DND-41 (cell line): ENCODE data around the gene SPRN.
A peak's percentile ranks its signal among the peaks of the same experiment; 100 is the strongest.
"Not testable (repeated sequence)": the region's sequence is repeated elsewhere in the genome, so short reads cannot be mapped to it uniquely, and the experiment has no call there.

Source experiments
- ATAC-seq: fragments of 200-7000 bp; cut with Tn5 transposase; 3 replicates; pipeline ENCODE4 v1.9.1; 2021; ENCODE audit warnings: low read depth; ENCODE audit not compliant: insufficient read depth
- DNase-seq: peaks from one replicate; pipeline ENCODE4 v3.0.0-alpha.2; 2020
- H2AFZ ChIP-seq: 2 replicates; pipeline ENCODE4 v1.6.0; 2012; ENCODE audit warnings: low read depth, low read length
- H3K27ac ChIP-seq: 2 replicates; pipeline ENCODE4 v1.5.1; 2012; ENCODE audit warnings: low read length, inconsistent platforms
- H3K27me3 ChIP-seq: fragments of 200-600 bp; sonication (generic); 2 replicates; pipeline ENCODE4 v1.6.0; 2012; ENCODE audit warnings: low read length, mild to moderate bottlenecking, inconsistent platforms; ENCODE audit not compliant: insufficient read depth, poor library complexity
- H3K36me3 ChIP-seq: 2 replicates; pipeline ENCODE4 v1.5.1; 2012; ENCODE audit warnings: low read length, inconsistent platforms; ENCODE audit not compliant: insufficient read depth
- H3K4me1 ChIP-seq: 2 replicates; pipeline ENCODE4 v1.5.1; 2012; ENCODE audit warnings: mild to moderate bottlenecking, low read length; ENCODE audit not compliant: insufficient read depth
- H3K4me2 ChIP-seq: 2 replicates; pipeline ENCODE4 v1.6.0; 2012; ENCODE audit warnings: mild to moderate bottlenecking, moderate library complexity, low read length, inconsistent platforms; ENCODE audit not compliant: insufficient read depth
- H3K4me3 ChIP-seq, 2 experiments: fragments of 200-600 bp in 1 of 2; shearing (Covaris generic) in 1 of 2; 2 replicates each; pipeline ENCODE4 v1.5.1; 2012 to 2016; ENCODE audit warnings: inconsistent platforms in 2 of 2, low read length in 2 of 2, mild to moderate bottlenecking in 2 of 2, low read depth in 1 of 2, moderate library complexity in 1 of 2
- H3K79me2 ChIP-seq: 2 replicates; pipeline ENCODE4 v1.6.0; 2012; ENCODE audit warnings: low read length, inconsistent platforms; ENCODE audit not compliant: insufficient read depth
- H3K9ac ChIP-seq: 2 replicates; pipeline ENCODE4 v1.6.0; 2012; ENCODE audit warnings: low read depth, mild to moderate bottlenecking, inconsistent platforms, low read length, moderate library complexity
- H3K9me3 ChIP-seq: 2 replicates; pipeline ENCODE4 v1.5.1; 2012; ENCODE audit warnings: low read length, moderate library complexity, mild to moderate bottlenecking, inconsistent platforms; ENCODE audit not compliant: insufficient read depth, severe bottlenecking
- H4K20me1 ChIP-seq: 2 replicates; pipeline ENCODE4 v1.6.0; 2012; ENCODE audit warnings: low read length; ENCODE audit not compliant: insufficient read depth
- CTCF ChIP-seq: IDR thresholded peaks from 2 replicates; pipeline ENCODE4 v1.5.1; 2012; ENCODE audit warnings: borderline replicate concordance, low read length, moderate library complexity, mild to moderate bottlenecking; ENCODE audit not compliant: poor library complexity, severe bottlenecking; ENCODE audit errors: extremely low read depth
- EZH2 ChIP-seq: IDR thresholded peaks from 3 replicates; pipeline ENCODE4 v1.6.1; 2012; ENCODE audit warnings: borderline replicate concordance, low read depth, mild to moderate bottlenecking, moderate library complexity, low read length, inconsistent platforms; ENCODE audit not compliant: severe bottlenecking

Gene SPRN

DNA sequence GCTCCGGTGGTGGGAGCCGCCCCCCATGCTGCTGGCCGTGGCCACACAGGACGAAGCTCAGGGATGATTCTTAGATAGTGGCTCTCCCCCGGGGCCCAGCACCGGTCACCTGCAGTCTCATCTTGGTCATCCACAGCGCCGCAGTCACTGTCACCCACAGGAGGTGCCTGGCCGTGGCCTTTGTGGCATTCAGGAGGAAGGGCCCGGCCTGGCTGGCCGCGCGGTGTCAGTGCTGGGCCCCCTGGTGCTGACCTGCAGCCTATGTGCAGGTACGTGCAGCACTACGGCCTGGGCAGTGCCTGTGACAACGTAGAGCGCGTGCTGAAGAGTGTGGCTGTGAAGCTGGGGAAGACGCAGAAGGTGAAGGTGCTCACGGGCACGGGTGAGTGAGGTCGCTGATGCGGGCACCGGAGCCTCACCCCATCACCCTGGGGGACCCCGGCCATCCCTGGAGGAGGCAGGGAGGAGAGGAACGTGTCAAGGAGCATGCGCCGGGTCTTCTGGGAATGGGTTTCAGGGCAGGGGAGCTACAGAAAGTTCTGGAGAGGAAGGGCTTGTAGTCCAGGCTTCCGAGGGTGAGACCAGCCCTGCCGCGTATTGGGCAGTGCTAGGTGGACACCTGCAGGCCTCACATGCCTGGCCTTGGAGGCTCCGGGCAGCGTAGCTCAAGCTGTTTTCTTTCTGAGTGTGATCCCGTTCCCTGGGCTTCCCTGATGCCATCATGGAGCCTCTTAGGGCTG lies 5.0 kb downstream of the SPRN start:
- ATAC-seq (peak; percentile 15; the same call in 1 of the 3 replicates), DNase-seq (no peak)
- Histone ChIP-seq H3K4me2 (no peak overlapping the region), H3K9ac (no peak overlapping the region), H3K9me3 (peaks cover 31% of the 10 kb centered on the region), H2AFZ (no peak overlapping the region), H4K20me1 (no peaks in the 10 kb centered on the region; the same call in 1 of the 2 replicates), H3K4me1 (no peaks in the 10 kb centered on the region), H3K27me3 (no peaks in the 10 kb centered on the region), H3K27ac (no peak overlapping the region), H3K4me3 (no peak overlapping the region), H3K36me3 (peaks cover 64% of the 10 kb centered on the region), H3K79me2 (peaks cover 12% of the 10 kb centered on the region; the same call in 1 of the 2 replicates)
- no peak for TF ChIP-seq CTCF

DNA sequence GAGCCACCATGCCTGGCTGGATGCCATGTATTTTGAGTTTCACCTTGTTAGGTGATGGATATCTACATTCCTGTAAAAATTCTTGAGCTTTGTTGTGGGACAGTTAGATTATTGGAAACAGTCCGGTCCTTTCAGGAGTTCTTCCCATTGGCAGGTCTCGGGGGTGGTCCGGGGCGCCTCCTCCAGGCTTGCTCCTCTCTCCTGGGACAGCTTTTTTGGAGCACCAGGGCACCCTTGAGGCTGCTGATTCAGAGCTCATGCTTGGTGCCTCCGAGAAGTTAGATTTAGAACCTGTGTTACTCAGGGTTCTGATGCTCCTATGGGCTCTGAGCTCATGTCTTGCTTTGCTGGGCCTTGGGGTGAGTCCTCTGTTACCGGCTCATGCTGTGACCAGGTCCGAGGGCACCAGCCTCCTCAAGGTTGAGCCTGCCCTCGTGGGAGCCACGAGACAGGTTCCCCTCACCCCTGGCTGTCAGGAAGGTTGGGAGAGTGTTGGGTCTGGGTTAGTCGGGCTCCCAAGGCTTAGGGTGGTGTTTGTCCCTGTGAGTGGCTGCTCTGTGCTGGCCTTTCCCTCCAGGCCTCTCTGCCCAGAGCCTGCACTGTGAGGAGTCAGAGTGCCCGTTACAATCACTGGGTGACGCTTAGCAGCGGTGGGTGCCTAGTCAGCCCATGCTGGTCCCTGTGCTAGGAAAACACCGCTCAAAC lies 6.0 kb downstream of the SPRN start:
- Histone ChIP-seq H2AFZ (no peak overlapping the region), H3K4me3 (no peak overlapping the region), H3K4me1 (no peaks in the 10 kb centered on the region), H3K9me3 (peaks cover 31% of the 10 kb centered on the region), H3K27me3 (no peaks in the 10 kb centered on the region), H3K27ac (no peak overlapping the region), H3K9ac (no peak overlapping the region), H3K36me3 (peaks cover 68% of the 10 kb centered on the region), H4K20me1 (no peaks in the 10 kb centered on the region; the same call in 1 of the 2 replicates), H3K4me2 (no peak overlapping the region), H3K79me2 (peaks cover 14% of the 10 kb centered on the region; the same call in 1 of the 2 replicates)
- TF ChIP-seq EZH2, result no peak
- TF ChIP-seq CTCF, result no peak
- ATAC-seq (no peak), DNase-seq (no peak)

DNA sequence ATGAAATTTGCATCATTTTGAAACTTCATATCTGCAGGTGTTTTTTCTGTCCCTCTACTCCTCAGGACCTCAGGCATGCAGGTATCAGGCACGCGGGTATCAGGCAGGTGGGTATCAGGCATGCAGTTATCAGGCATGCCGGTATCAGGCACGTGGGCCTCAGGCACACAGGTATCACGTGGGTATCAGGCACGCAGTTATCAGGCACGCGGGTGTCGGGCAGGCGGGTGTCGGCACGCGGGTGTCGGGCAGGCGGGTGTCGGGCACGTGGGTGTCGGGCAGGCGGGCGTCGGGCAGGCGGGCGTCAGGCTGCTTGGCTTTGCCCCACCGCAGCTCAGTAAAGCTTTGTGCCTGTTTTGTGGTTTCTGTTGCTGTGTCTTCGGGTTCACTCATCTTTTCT lies 8.7 kb downstream of the SPRN start:
- no peaks in the 10 kb centered on the region; the same call in 1 of the 2 replicates for H4K20me1 ChIP-seq
- H3K4me1 ChIP-seq, result no peaks in the 10 kb centered on the region
- no peaks in the 10 kb centered on the region for H3K27me3 ChIP-seq
- H3K9ac ChIP-seq, result no peak overlapping the region
- peaks cover 37% of the 10 kb centered on the region for H3K9me3 ChIP-seq
- H3K4me2 ChIP-seq, result no peak overlapping the region
- no peak for TF ChIP-seq CTCF
- no peak for TF ChIP-seq EZH2
- no peak overlapping the region for H2AFZ ChIP-seq
- H3K36me3 ChIP-seq, result peaks cover 72% of the 10 kb centered on the region
- H3K27ac ChIP-seq, result no peak overlapping the region
- no peak for ATAC-seq
- peaks cover 38% of the 10 kb centered on the region for H3K79me2 ChIP-seq
- no peak for DNase-seq
- H3K4me3 ChIP-seq, result no peak overlapping the region

DNA sequence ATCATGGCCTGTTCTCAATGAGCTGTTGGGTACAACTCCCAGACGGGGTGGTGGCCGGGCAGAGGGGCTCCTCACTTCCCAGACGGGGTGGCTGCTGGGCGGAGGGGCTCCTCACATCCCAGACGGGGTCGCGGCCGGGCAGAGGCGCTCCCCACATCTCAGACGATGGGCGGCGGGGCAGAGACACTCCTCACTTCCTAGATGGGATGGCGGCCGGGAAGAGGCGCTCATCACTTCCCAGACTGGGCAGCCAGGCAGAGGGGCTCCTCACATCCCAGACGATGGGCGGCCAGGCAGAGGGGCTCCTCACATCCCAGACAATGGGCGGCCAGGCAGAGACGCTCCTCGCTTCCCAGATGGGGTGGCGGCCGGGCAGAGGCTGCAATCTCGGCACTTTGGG lies 10.0 kb downstream of the SPRN start:
- DNase-seq, result peak; percentile 4
- H3K79me2 ChIP-seq, result peaks cover 50% of the 10 kb centered on the region
- H3K4me3 ChIP-seq, H3K27ac ChIP-seq, ATAC-seq, H3K4me2 ChIP-seq, H3K27me3 ChIP-seq, H3K9ac ChIP-seq, H4K20me1 ChIP-seq, H2AFZ ChIP-seq, H3K4me1 ChIP-seq: not testable (repeated sequence)
- peaks cover 72% of the 10 kb centered on the region for H3K36me3 ChIP-seq
- H3K9me3 ChIP-seq, result peaks cover 49% of the 10 kb centered on the region
